ENCODE measurements around the gene MRPS14. TPM values are rescaled to one million over a fixed set of nuclear protein-coding genes. Genes with fewer than 3 reads are reported as not detected.
"Not testable (repeated sequence)": the region's sequence is repeated elsewhere in the genome, so short reads cannot be mapped to it uniquely, and the experiment has no call there.

The MRPS14 gene
- total RNA-seq, 2 experiments from 2014 or later, result 48.8 to 51.2 TPM

- H3K36me3 Mint-ChIP-seq (ENCODE audit: low read depth); DNase-seq; H3K4me3 Mint-ChIP-seq; H3K9me3 Mint-ChIP-seq; H3K27ac Mint-ChIP-seq; intact Hi-C loops (cut with micrococcal nuclease); H3K4me1 Mint-ChIP-seq (ENCODE audit: low read depth): not testable (repeated sequence)
- peaks cover 21% of the 10 kb centered on the region for H3K27me3 Mint-ChIP-seq (ENCODE audit: low read depth)
- CTCF ChIA-PET, result interaction anchor here (1.3 kb wide), 1 partner anchor 80 kb away, joined by 6 read pairs; no protein-coding TSS in a partner anchor
Observed at GRCh38 chr1:175044591-175044990, 21.4 kb upstream of the MRPS14 start.

GRCh38 chr1:175043824-175044223, 20.6 kb upstream of the MRPS14 start:
- no peaks in the 10 kb centered on the region for H3K36me3 Mint-ChIP-seq (ENCODE audit: low read depth)
- H3K27me3 Mint-ChIP-seq (ENCODE audit: low read depth), result peaks cover 15% of the 10 kb centered on the region
- no peak for DNase-seq
- no peaks in the 10 kb centered on the region for H3K4me1 Mint-ChIP-seq (ENCODE audit: low read depth)
- H3K9me3 Mint-ChIP-seq, result no peaks in the 10 kb centered on the region
- no peak overlapping the region for H3K27ac Mint-ChIP-seq
- intact Hi-C loops (cut with micrococcal nuclease), result no loop called here
- CTCF ChIA-PET, result interaction anchor here (1.3 kb wide), 1 partner anchor 81 kb away, joined by 6 read pairs; no protein-coding TSS in a partner anchor
- H3K4me3 Mint-ChIP-seq, result no peak overlapping the region

- Mint-ChIP-seq H3K27ac (no peak overlapping the region), H3K4me3 (no peak overlapping the region), H3K9me3 (no peaks in the 10 kb centered on the region), H3K36me3 (ENCODE audit: low read depth) (no peaks in the 10 kb centered on the region), H3K4me1 (ENCODE audit: low read depth) (no peaks in the 10 kb centered on the region), H3K27me3 (ENCODE audit: low read depth) (peaks cover 10% of the 10 kb centered on the region)
- no peak for DNase-seq
- intact Hi-C loops (cut with micrococcal nuclease), result no loop called here
- CTCF ChIA-PET, result interaction anchor here (0.5 kb wide), 1 partner anchor 852 kb away, joined by 3 read pairs; no protein-coding TSS in a partner anchor
Observed at GRCh38 chr1:175042650-175043049, 19.4 kb upstream of the MRPS14 start.

GRCh38 chr1:175040324-175040879, 17.2 kb upstream of the MRPS14 start:
- no peak overlapping the region for H3K27ac Mint-ChIP-seq
- H3K9me3 Mint-ChIP-seq, result no peaks in the 10 kb centered on the region
- no peaks in the 10 kb centered on the region for H3K36me3 Mint-ChIP-seq (ENCODE audit: low read depth)
- H3K27me3 Mint-ChIP-seq (ENCODE audit: low read depth), result peaks cover 7% of the 10 kb centered on the region
- H3K4me1 Mint-ChIP-seq (ENCODE audit: low read depth), result no peaks in the 10 kb centered on the region
- H3K4me3 Mint-ChIP-seq, result no peak overlapping the region
- intact Hi-C loops (cut with micrococcal nuclease), result no loop called here
- DNase-seq, result no peak
- CTCF ChIA-PET, result interaction anchor here (0.5 to 3.7 kb wide), 3 partner anchors 11 to 85 kb away, joined by 3 to 9 read pairs (median 4); no protein-coding TSS in a partner anchor

- Mint-ChIP-seq H3K4me1 (ENCODE audit: low read depth) (no peaks in the 10 kb centered on the region), H3K27ac (no peak overlapping the region), H3K36me3 (ENCODE audit: low read depth) (no peaks in the 10 kb centered on the region), H3K4me3 (no peak overlapping the region), H3K9me3 (no peaks in the 10 kb centered on the region), H3K27me3 (ENCODE audit: low read depth) (no peaks in the 10 kb centered on the region)
- CTCF ChIA-PET, result interaction anchor here (1.1 to 1.7 kb wide), 2 partner anchors 88 to 109 kb away, joined by 3 to 5 read pairs; no protein-coding TSS in a partner anchor
- DNase-seq, result no peak
- intact Hi-C loops (cut with micrococcal nuclease), result no loop called here
Observed at GRCh38 chr1:175037416-175037815, 14.2 kb upstream of the MRPS14 start.

GRCh38 chr1:175036476-175036875, 13.3 kb upstream of the MRPS14 start:
- no peak for DNase-seq
- H3K27me3 Mint-ChIP-seq (ENCODE audit: low read depth), result no peaks in the 10 kb centered on the region
- no peak overlapping the region for H3K27ac Mint-ChIP-seq
- CTCF ChIA-PET, result interaction anchor here (1.7 kb wide), 1 partner anchor 89 kb away, joined by 5 read pairs; no protein-coding TSS in a partner anchor
- intact Hi-C loops (cut with micrococcal nuclease), result no loop called here
- no peaks in the 10 kb centered on the region for H3K9me3 Mint-ChIP-seq
- H3K36me3 Mint-ChIP-seq (ENCODE audit: low read depth), result no peaks in the 10 kb centered on the region
- no peaks in the 10 kb centered on the region for H3K4me1 Mint-ChIP-seq (ENCODE audit: low read depth)
- no peak overlapping the region for H3K4me3 Mint-ChIP-seq

GRCh38 chr1:175035865-175036264, 12.6 kb upstream of the MRPS14 start:
- CTCF ChIA-PET, result interaction anchor here (0.6 to 0.7 kb wide), 2 partner anchors 119 to 921 kb away, joined by 3 read pairs; no protein-coding TSS in a partner anchor
- H3K4me1 Mint-ChIP-seq (ENCODE audit: low read depth), result no peaks in the 10 kb centered on the region
- DNase-seq, result no peak
- H3K36me3 Mint-ChIP-seq (ENCODE audit: low read depth), result no peaks in the 10 kb centered on the region
- H3K27ac Mint-ChIP-seq, result no peak overlapping the region
- H3K27me3 Mint-ChIP-seq (ENCODE audit: low read depth), result no peaks in the 10 kb centered on the region
- no peaks in the 10 kb centered on the region for H3K9me3 Mint-ChIP-seq
- no peak overlapping the region for H3K4me3 Mint-ChIP-seq
- intact Hi-C loops (cut with micrococcal nuclease), result no loop called here

- no peak for DNase-seq
- CTCF ChIA-PET, result no interaction called here
- H3K27ac Mint-ChIP-seq, result no peak overlapping the region
- no peak overlapping the region for H3K4me3 Mint-ChIP-seq
- intact Hi-C loops (cut with micrococcal nuclease), result no loop called here
- H3K36me3 Mint-ChIP-seq (ENCODE audit: low read depth), result no peaks in the 10 kb centered on the region
- H3K4me1 Mint-ChIP-seq (ENCODE audit: low read depth), result no peaks in the 10 kb centered on the region
- no peaks in the 10 kb centered on the region for H3K27me3 Mint-ChIP-seq (ENCODE audit: low read depth)
- no peaks in the 10 kb centered on the region for H3K9me3 Mint-ChIP-seq
Observed at GRCh38 chr1:175034775-175035174, 11.6 kb upstream of the MRPS14 start.

GRCh38 chr1:175033953-175034352, 10.7 kb upstream of the MRPS14 start:
- CTCF ChIA-PET, result interaction anchor here (3.9 kb wide), 1 partner anchor 90 kb away, joined by 35 read pairs; no protein-coding TSS in a partner anchor
- no peak for DNase-seq
- H3K4me3 Mint-ChIP-seq, result no peak overlapping the region
- H3K4me1 Mint-ChIP-seq (ENCODE audit: low read depth), result peaks cover 7% of the 10 kb centered on the region
- no peaks in the 10 kb centered on the region for H3K9me3 Mint-ChIP-seq
- no peaks in the 10 kb centered on the region for H3K36me3 Mint-ChIP-seq (ENCODE audit: low read depth)
- H3K27ac Mint-ChIP-seq, result no peak overlapping the region
- H3K27me3 Mint-ChIP-seq (ENCODE audit: low read depth), result no peaks in the 10 kb centered on the region
- intact Hi-C loops (cut with micrococcal nuclease), result no loop called here

- peaks cover 5% of the 10 kb centered on the region for H3K9me3 Mint-ChIP-seq
- peak overlapping the region; percentile 44 for H3K4me3 Mint-ChIP-seq
- peaks cover 36% of the 10 kb centered on the region for H3K4me1 Mint-ChIP-seq (ENCODE audit: low read depth)
- CTCF ChIA-PET, result interaction anchor here (0.5 to 3.8 kb wide), 5 partner anchors 63 to 127 kb away, joined by 3 to 19 read pairs (median 4); no protein-coding TSS in a partner anchor
- no peaks in the 10 kb centered on the region for H3K27me3 Mint-ChIP-seq (ENCODE audit: low read depth)
- intact Hi-C loops (cut with micrococcal nuclease), result loop anchor here (5.0 to 10.0 kb wide), 3 partner anchors 1002 to 1550 kb away; partner anchors contain the start of genes COP1, PRDX6 and RC3H1
- DNase-seq, result no peak
- H3K36me3 Mint-ChIP-seq (ENCODE audit: low read depth), result peaks cover 13% of the 10 kb centered on the region
- peak overlapping the region; percentile 57 for H3K27ac Mint-ChIP-seq
Observed at GRCh38 chr1:175024773-175025172, 1.5 kb upstream of the MRPS14 start.

- Mint-ChIP-seq H3K27ac (peak overlapping the region; percentile 86), H3K4me3 (peak overlapping the region; percentile 87), H3K4me1 (ENCODE audit: low read depth) (peaks cover 30% of the 10 kb centered on the region), H3K36me3 (ENCODE audit: low read depth) (peaks cover 13% of the 10 kb centered on the region)
- DNase-seq; H3K9me3 Mint-ChIP-seq; H3K27me3 Mint-ChIP-seq (ENCODE audit: low read depth): not testable (repeated sequence)
- intact Hi-C loops (cut with micrococcal nuclease), result loop anchor here (1.0 to 10.0 kb wide), 8 partner anchors 25 to 1549 kb away; partner anchors contain the start of genes CACYBP, COP1, PRDX6 and RC3H1
- CTCF ChIA-PET, result interaction anchor here (1.2 to 3.8 kb wide), 5 partner anchors 23 to 276 kb away, joined by 4 to 19 read pairs (median 7); no protein-coding TSS in a partner anchor
Observed at GRCh38 chr1:175023922-175024242, 657 bp upstream of the MRPS14 start.

- CTCF ChIA-PET, result no interaction called here
- no peak overlapping the region for H3K27ac Mint-ChIP-seq
Observed at GRCh38 chr1:175019524-175019923, 3.7 kb downstream of the MRPS14 start.

GRCh38 chr1:175015243-175015642, 8.0 kb downstream of the MRPS14 start:
- DNase-seq, result no peak
- intact Hi-C loops (cut with micrococcal nuclease), result no loop called here
- Mint-ChIP-seq H3K27ac (peak overlapping the region; percentile 42), H3K4me3 (no peak overlapping the region), H3K36me3 (ENCODE audit: low read depth) (peaks cover 40% of the 10 kb centered on the region), H3K27me3 (ENCODE audit: low read depth) (no peaks in the 10 kb centered on the region), H3K9me3 (no peaks in the 10 kb centered on the region), H3K4me1 (ENCODE audit: low read depth) (peaks cover 14% of the 10 kb centered on the region)
- CTCF ChIA-PET, result interaction anchor here (0.9 to 1.1 kb wide), 2 partner anchors 14 to 79 kb away, joined by 3 to 4 read pairs; no protein-coding TSS in a partner anchor

More at GRCh38 chr1:175019524-175019923, 3.7 kb downstream of the MRPS14 start:
- Mint-ChIP-seq H3K4me3 (no peak overlapping the region), H3K36me3 (ENCODE audit: low read depth) (peaks cover 29% of the 10 kb centered on the region), H3K9me3 (peaks cover under 1% of the 10 kb centered on the region), H3K4me1 (ENCODE audit: low read depth) (peaks cover 38% of the 10 kb centered on the region), H3K27me3 (ENCODE audit: low read depth) (no peaks in the 10 kb centered on the region)
- intact Hi-C loops (cut with micrococcal nuclease), result no loop called here
- no peak for DNase-seq

Measured in activated naive CD4-positive, alpha-beta T cell treated with anti-CD3 and anti-CD28 coated beads for 36 hours (primary cell).